ENCODE data around the gene DPH1.
"Not testable (repeated sequence)": the region's sequence is repeated elsewhere in the genome, so short reads cannot be mapped to it uniquely, and the experiment has no call there.

The DPH1 gene

DNA sequence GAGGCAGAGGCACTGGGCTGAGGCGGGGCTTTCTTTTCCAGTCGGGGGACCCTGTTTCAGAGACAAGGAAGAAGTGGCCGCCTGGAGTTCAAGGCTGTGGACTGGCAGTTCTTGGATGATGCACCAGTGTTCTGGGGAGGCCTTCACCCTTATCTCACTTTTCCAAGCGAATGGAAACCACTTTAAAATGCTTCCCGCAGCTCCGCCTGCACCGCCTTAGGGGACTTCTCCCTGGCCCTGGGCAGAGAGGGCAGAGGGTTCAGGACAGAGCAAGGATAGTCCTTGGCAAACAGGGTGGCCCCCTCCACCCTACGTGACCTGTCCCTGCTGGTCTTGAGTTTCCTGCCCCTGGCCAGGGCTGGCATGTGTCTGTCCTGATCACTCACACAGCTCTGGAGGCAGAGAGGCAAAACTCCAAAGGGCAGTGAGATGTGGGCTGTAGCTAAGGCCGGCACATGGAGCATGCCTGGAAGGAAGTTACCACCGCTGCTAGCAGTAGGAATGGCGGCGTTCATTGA lies 25.5 kb upstream of the DPH1 start:
- no peak overlapping the region for H3K4me3 ChIP-seq (ENCODE audit: low read depth, low read length)
- no peaks in the 10 kb centered on the region for H3K36me3 ChIP-seq
- H3K27me3 ChIP-seq: no peaks in the 10 kb centered on the region
- no peaks in the 10 kb centered on the region; the same call in 1 of the 2 replicates for H3K4me1 ChIP-seq
- DNase-seq: no peak
- TF ChIP-seq, protein P1, sequence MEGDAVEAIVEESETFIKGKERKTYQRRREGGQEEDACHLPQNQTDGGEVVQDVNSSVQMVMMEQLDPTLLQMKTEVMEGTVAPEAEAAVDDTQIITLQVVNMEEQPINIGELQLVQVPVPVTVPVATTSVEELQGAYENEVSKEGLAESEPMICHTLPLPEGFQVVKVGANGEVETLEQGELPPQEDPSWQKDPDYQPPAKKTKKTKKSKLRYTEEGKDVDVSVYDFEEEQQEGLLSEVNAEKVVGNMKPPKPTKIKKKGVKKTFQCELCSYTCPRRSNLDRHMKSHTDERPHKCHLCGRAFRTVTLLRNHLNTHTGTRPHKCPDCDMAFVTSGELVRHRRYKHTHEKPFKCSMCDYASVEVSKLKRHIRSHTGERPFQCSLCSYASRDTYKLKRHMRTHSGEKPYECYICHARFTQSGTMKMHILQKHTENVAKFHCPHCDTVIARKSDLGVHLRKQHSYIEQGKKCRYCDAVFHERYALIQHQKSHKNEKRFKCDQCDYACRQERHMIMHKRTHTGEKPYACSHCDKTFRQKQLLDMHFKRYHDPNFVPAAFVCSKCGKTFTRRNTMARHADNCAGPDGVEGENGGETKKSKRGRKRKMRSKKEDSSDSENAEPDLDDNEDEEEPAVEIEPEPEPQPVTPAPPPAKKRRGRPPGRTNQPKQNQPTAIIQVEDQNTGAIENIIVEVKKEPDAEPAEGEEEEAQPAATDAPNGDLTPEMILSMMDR (IDR thresholded peaks at IDR 0.05; ENCODE audit: low read depth, low read length): no peak
- no peaks in the 10 kb centered on the region for H3K9me3 ChIP-seq

DNA sequence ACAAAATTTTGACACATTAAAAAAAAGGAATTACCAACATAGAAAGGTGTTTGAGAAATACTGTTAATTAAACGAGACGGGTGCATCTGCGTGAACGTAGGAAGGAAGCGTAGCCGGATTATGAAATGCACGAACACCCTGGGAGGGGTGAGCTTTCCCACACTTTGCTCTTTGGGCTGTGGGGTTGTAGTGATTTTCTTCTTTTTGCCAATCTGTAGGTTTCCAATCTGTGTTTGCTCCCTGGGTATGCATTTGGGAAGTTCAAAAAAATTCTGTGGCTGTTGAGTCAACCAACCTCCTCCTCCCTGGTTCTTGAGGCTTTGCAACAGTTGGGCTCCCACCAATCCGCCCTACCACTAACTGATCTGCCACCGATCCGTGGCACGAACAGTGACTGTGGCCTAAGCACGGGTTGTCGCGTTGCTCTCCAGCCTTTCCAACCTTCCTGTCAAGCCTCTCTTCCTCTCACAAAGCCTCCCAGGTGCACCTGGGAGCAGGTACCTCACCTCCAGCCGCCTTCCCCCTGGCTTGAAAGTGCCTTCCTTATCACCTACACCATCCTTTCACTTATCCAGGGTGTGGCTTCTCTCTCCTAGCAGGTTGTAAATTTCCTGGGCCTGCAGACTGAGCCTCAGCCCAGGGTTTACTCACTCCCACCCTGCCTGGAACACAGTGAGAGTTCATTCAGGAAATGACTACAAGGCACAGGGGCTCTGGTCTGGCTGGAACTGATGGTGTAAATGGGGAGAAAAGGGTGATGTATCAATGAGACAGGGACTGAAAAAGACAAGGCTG lies 21.4 kb upstream of the DPH1 start:
- TF ChIP-seq, protein P1 (IDR thresholded peaks at IDR 0.05; ENCODE audit: low read depth, low read length): no peak

DNA sequence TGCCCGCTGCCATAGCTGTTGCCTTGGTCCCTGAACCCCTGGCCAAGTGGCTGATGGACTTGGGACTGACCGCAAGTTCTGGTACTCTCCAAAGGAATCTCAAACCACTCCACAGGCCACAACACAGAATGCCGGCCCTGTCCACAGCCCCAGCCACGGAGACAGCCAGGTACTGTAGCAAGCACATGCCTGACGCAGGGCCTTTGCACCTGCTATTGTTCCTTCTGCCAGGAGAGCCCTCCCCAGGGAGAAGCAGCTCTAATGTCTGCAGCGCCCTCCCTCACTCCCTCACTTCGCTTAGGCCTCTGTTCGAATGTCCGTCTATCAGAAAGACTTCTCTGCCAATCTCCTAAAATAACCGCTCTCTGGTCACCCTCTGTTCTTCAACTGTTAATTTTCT lies 20.2 kb upstream of the DPH1 start:
- no peaks in the 10 kb centered on the region for H3K27me3 ChIP-seq
- TF ChIP-seq, protein P1 (IDR thresholded peaks at IDR 0.05; ENCODE audit: low read depth, low read length): no peak
- no peaks in the 10 kb centered on the region for H3K9me3 ChIP-seq
- no peak for DNase-seq
- H3K36me3 ChIP-seq: no peaks in the 10 kb centered on the region
- no peak overlapping the region for H3K4me3 ChIP-seq (ENCODE audit: low read depth, low read length)
- no peaks in the 10 kb centered on the region for H3K4me1 ChIP-seq

More for the DNA sequence above, 21.4 kb upstream of the DPH1 start:
- Histone ChIP-seq H3K4me1 (no peaks in the 10 kb centered on the region), H3K9me3 (no peaks in the 10 kb centered on the region), H3K36me3 (no peaks in the 10 kb centered on the region), H3K4me3 (ENCODE audit: low read depth, low read length) (no peak overlapping the region), H3K27me3 (no peaks in the 10 kb centered on the region)
- no peak for DNase-seq

DNA sequence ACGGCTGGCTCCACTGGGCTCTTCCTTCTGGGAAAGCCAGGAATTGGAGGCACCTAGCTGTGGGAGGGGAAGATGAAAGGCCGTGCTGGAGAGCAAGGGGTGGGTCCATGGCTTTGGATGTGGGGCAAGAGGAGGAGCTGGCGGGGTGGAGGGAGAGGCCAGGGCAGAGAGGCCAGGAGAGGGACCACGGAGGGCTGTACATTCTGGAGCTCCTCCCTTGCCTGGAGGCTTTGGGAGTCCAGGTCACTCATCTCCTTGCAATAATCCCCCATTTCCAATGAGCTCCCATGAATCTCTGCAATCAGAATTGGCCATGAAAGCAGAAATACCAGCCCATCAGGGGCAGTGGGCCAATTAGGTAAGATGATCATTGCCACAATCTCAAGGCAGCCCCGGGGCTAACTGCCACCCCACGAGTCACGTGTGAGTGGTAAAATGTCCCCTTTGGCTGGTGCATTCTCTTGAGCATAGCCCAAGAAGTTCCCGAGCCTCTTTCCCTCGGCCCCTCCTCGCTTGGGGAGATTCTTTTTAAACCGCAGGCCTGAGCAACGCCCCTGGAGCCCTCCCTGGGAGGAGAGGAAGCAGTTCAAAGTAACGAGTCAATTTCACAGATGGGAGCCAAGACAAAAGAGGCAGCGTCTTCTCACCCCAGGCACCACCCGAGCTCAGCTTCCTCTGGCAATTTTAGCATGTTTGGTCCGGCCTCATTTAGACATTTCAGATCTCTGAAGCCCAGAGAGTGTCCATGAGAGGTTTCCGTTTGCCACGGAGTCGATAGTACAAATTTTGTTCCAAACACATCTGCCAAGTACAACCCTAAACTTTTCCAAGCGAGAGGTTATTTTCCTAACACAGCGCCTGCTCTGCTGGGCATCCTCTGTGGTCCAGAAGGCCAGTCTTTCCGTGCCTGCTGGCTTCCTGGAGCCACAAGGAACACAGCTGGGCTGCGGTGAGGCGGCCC lies 18.3 kb upstream of the DPH1 start:
- no peaks in the 10 kb centered on the region for H3K9me3 ChIP-seq
- TF ChIP-seq, protein P1 (IDR thresholded peaks at IDR 0.05; ENCODE audit: low read depth, low read length): no peak
- no peaks in the 10 kb centered on the region for H3K27me3 ChIP-seq
- no peak overlapping the region for H3K4me3 ChIP-seq (ENCODE audit: low read depth, low read length)
- no peaks in the 10 kb centered on the region for H3K36me3 ChIP-seq
- no peaks in the 10 kb centered on the region for H3K4me1 ChIP-seq
- no peak for DNase-seq

DNA sequence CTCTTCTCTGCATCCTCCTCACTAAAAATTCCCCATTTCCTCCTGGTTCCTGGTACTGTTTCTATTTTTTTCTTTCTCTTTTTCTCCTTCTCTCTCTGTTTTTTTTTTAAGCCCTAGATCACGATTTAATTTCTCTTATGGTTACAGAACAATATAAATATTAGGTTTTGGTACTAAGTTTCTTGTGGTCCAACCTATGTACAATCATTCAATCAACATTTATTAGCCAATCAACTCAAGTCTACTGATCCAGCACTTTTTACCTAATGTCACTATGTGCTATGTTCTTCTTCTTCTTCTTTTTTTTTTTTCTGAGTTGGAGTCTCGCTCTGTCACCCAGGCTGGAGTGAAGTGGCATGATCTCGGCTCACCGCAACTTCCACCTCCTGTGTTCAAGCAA lies 17.5 kb upstream of the DPH1 start:
- no peaks in the 10 kb centered on the region for H3K9me3 ChIP-seq
- H3K36me3 ChIP-seq: no peaks in the 10 kb centered on the region
- DNase-seq: no peak
- no peaks in the 10 kb centered on the region for H3K4me1 ChIP-seq
- TF ChIP-seq, protein P1 (IDR thresholded peaks at IDR 0.05; ENCODE audit: low read depth, low read length): no peak
- H3K27me3 ChIP-seq: no peaks in the 10 kb centered on the region
- no peak overlapping the region for H3K4me3 ChIP-seq (ENCODE audit: low read depth, low read length)

DNA sequence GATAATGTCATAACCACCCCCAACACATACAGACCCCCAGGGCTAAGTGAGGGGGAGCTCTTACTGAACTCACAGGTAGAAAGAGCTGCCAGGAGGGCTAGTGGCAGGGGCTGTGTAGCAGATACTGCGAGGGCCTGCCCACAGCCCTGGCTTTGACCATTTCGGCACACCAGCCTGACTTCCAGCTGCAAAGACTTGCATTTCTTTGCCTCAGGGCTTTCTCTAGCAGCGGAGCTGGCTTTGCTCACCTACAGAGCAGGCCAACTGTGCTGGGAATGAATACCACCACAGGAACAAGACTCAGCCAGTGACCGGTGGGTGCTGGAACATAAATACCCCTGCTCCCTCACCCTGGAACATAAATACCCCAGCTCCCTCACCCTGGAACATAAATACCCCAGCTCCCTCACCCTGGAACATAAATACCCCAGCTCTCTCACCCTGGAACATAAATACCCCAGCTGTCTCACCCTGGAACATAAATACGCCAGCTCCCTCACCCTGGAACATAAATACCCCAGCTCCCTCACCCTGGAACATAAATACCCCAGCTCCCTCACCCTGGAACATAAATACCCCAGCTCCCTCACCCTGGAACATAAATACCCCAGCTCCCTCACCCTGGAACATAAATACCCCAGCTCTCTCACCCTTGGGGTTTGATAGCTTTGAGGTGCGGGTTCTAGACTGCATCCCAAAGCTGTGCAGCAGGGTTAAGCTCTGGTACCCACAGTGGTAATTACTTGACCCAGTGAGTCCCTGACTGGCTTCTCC lies 16.5 kb upstream of the DPH1 start:
- not testable (repeated sequence) for H3K4me1 ChIP-seq; H3K27me3 ChIP-seq; DNase-seq; H3K4me3 ChIP-seq (ENCODE audit: low read depth, low read length); H3K36me3 ChIP-seq; H3K9me3 ChIP-seq

Data from BE2C (cell line).